Mucosa of descending colon (tissue), 3 donors: Measurements from ENCODE around the gene TNIK. TPM values are rescaled to one million over a fixed set of nuclear protein-coding genes. Genes with fewer than 3 reads are reported as not detected.
"Not testable (repeated sequence)": the region's sequence is repeated elsewhere in the genome, so short reads cannot be mapped to it uniquely, and the experiment has no call there.

Experiments
- ATAC-seq: fragments of 200-7000 bp; cut with Tn5 transposase; one replicate; pipeline ENCODE4 v1.9.1; 2020; ENCODE audit warnings: mild to moderate bottlenecking, moderate library complexity
- DNase-seq, 3 donors: peaks; one replicate each; pipeline ENCODE4 v3.0.0-alpha.2; 2020
- H3K36me3 ChIP-seq: fragments of 200-600 bp; one replicate; pipeline ENCODE4 v1.8.0; 2021; ENCODE audit warnings: low read depth, mild to moderate bottlenecking
- H3K4me1 ChIP-seq: fragments of 200-600 bp; one replicate; pipeline ENCODE4 v1.8.0; 2021; ENCODE audit warnings: low read depth, mild to moderate bottlenecking
- H3K4me3 ChIP-seq: fragments of 200-600 bp; one replicate; pipeline ENCODE4 v1.8.0; 2021; ENCODE audit warnings: mild to moderate bottlenecking
- H3K9me3 ChIP-seq: fragments of 200-600 bp; one replicate; pipeline ENCODE4 v1.8.0; 2021; ENCODE audit warnings: mild to moderate bottlenecking
- CTCF ChIP-seq: fragments of 200-600 bp; IDR thresholded peaks from one replicate; pipeline ENCODE4 v1.8.0; 2022; ENCODE audit warnings: antibody characterized with exemption, mild to moderate bottlenecking
- intact Hi-C, 2 donors: fragments of 100-400 bp; cut with DNase I in 1 of 2; cut with micrococcal nuclease in 1 of 2; formaldehyde crosslinking; loops; one replicate each; pipeline versions ENCODE4 v1.11.0 to v1.11.1; 2022; cut with DNase I, micrococcal nuclease
- total RNA-seq, 3 donors: library from RNA; stranded (reverse); fragmentation: NEBNext Ultra II Directional in 2 of 3; extraction: Animal tissue kit (Norgen Biotek cat#: 25700) in 2 of 3; gene quantifications; one replicate each; pipeline versions ENCODE4 v1.2.1 to v1.2.4, GENCODE V29; 2021 to 2023
- donor health status: DM: no; HTN: no; CAD: no; lungs with moderate emphysema.
- donor health status: DM: no; HTN: no; CAD: no.
- donor health status: DM: no; HTN: yes; CAD: no.

The TNIK gene
- total RNA-seq, 3 donors from 2014 or later = 27.2 to 33.0 (median 28.0) TPM

GRCh38 chr3:171311784-171312183 is 148.4 kb downstream of the TNIK start:
- no peak for DNase-seq
- no peak for TF ChIP-seq CTCF
- H3K4me1 ChIP-seq = no peaks in the 10 kb centered on the region
- intact Hi-C loops = no loop called here
- ATAC-seq = no peak
- H3K4me3 ChIP-seq = no peak overlapping the region
- no peaks in the 10 kb centered on the region for H3K36me3 ChIP-seq
- H3K9me3 ChIP-seq = peaks cover 2% of the 10 kb centered on the region

GRCh38 chr3:171309906-171310359 is 150.3 kb downstream of the TNIK start:
- DNase-seq = no peak
- TF ChIP-seq CTCF = no peak
- peaks cover 2% of the 10 kb centered on the region for H3K9me3 ChIP-seq
- no peak for ATAC-seq
- H3K4me3 ChIP-seq = no peak overlapping the region
- intact Hi-C loops = no loop called here
- no peaks in the 10 kb centered on the region for H3K36me3 ChIP-seq
- H3K4me1 ChIP-seq = no peaks in the 10 kb centered on the region

GRCh38 chr3:171307988-171308387 is 152.2 kb downstream of the TNIK start:
- H3K36me3 ChIP-seq = no peaks in the 10 kb centered on the region
- no peak for DNase-seq
- intact Hi-C loops = no loop called here
- peaks cover 2% of the 10 kb centered on the region for H3K9me3 ChIP-seq
- no peak overlapping the region for H3K4me3 ChIP-seq
- no peak for TF ChIP-seq CTCF
- no peak for ATAC-seq
- no peaks in the 10 kb centered on the region for H3K4me1 ChIP-seq

- intact Hi-C loops = no loop called here
- TF ChIP-seq CTCF = no peak
- Histone ChIP-seq H3K9me3 (peaks cover 2% of the 10 kb centered on the region), H3K36me3 (no peaks in the 10 kb centered on the region), H3K4me1 (no peaks in the 10 kb centered on the region), H3K4me3 (no peak overlapping the region)
- ATAC-seq (no peak), DNase-seq (no peak)
Observed at GRCh38 chr3:171307046-171307585, 153.1 kb downstream of the TNIK start.

- no peaks in the 10 kb centered on the region for H3K36me3 ChIP-seq
- no peaks in the 10 kb centered on the region for H3K4me1 ChIP-seq
- intact Hi-C loops = no loop called here
- H3K9me3 ChIP-seq = peaks cover 2% of the 10 kb centered on the region
- H3K4me3 ChIP-seq = no peak overlapping the region
- ATAC-seq (peak; percentile 43), DNase-seq (peak; percentile 38 to 54 (median 39))
- no peak for TF ChIP-seq CTCF
Observed at GRCh38 chr3:171306631-171307030, 153.6 kb downstream of the TNIK start.

GRCh38 chr3:171305823-171306222 is 154.4 kb downstream of the TNIK start:
- H3K9me3 ChIP-seq, H3K36me3 ChIP-seq, H3K4me1 ChIP-seq, ATAC-seq, intact Hi-C loops, DNase-seq, H3K4me3 ChIP-seq: not testable (repeated sequence)

- H3K4me3 ChIP-seq, intact Hi-C loops, DNase-seq, H3K36me3 ChIP-seq, H3K9me3 ChIP-seq, ATAC-seq, H3K4me1 ChIP-seq: not testable (repeated sequence)
Observed at GRCh38 chr3:171304498-171304897, 155.7 kb downstream of the TNIK start.

GRCh38 chr3:171304017-171304416 is 156.2 kb downstream of the TNIK start:
- intact Hi-C loops = not testable (repeated sequence)

More at GRCh38 chr3:171304017-171304416, 156.2 kb downstream of the TNIK start:
- H3K9me3 ChIP-seq, ATAC-seq, H3K4me1 ChIP-seq, DNase-seq, H3K4me3 ChIP-seq, H3K36me3 ChIP-seq: not testable (repeated sequence)
